A204.1 (cell line): Measurements from ENCODE around the gene RHOT2.
"Not testable (repeated sequence)": the region's sequence is repeated elsewhere in the genome, so short reads cannot be mapped to it uniquely, and the experiment has no call there.

ENCODE experiments used
- FAIRE-seq: peaks from 2 replicates; lab custom pipeline; 2012; peaks lifted over from hg19 to GRCh38; lab: Jason Lieb, UNC

RHOT2 gene

DNA sequence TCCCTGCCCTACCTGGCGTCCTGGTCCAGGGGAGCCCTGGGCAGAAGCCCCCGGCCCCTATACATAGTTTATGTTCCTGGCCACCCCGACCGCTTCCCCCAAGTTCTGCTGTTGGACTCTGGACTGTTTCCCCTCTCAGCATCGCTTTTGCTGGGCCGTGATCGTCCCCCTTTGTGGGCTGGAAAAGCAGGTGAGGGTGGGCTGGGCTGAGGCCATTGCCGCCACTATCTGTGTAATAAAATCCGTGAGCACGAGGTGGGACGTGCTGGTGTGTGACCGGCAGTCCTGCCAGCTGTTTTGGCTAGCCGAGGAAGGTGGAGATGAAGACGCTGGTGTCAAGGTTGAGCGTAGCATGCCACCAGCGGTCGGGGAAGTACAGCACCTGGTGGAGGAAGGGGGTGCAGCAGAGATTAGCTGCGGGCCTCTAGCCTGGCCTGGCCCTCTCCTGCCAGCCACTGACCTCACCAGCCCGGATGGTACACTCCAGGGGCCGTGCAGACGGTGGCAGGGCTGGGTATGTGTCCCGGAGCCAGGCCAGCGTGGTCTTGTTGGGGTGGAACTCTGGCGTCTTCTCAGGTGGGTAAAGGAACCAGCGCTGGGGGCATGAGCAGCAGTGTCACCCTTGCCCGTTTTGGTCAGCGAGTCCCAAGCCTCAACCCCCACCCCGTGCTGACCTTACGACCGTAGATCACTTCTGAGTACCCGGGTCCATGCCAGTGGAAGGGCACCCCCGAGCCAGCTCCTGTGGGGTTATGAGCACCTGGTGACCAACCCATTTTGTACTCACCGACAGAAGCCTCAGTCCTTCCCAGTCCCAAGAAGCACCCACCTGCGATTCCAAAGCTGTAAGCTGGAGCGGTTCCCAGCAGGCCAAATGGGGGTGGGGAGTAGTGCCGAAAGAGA, 14.8 kb downstream of the RHOT2 start:
- no peak for FAIRE-seq

GRCh38 chr16:683396-684070, 15.6 kb downstream of the RHOT2 start:
- FAIRE-seq, result no peak

DNA sequence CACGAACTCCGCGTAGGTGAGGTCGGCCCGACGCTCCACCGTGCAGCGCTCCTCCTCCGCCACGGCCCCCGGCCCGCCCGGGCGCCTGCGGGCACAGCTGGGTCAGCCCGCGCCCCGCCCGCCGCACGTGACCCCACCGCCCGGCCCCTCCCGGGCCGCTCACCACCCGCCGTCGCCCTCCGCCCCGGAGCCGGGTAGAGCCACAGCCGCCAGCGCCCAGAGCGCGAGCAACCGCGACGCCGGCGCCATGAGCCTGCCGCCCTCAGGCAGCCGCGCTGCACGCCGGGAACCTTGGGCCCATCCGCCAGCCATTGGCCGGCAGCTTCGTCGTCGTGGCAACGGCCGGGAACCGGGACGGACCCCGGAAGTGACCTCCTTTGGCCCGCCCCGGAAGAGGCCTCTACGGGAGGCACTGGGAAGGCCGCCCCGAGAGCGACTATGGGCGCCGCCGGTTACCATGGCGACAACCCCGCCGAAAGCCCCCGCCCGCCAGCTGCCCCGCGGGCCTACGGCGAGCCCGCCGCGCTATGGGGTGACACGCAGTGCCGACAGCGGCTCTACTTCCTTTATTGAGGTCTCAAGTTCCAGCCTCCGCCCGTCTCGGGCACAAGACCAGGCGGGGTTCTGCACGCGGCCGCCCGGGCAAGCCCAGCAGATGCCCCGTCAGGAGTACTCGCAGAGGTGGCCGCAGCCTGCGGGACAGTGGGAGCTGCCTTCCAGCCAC, 16.3 kb downstream of the RHOT2 start, which contains the start of gene JMJD8:
TSS of gene JMJD8 (minus strand) at position 264 of the 724 bp plus-strand sequence. CDS start at position 249, 15 bp downstream.
- FAIRE-seq, result no peak

GRCh38 chr16:684961-685696, 17.2 kb downstream of the RHOT2 start:
- FAIRE-seq, result no peak

GRCh38 chr16:685967-686366, 18.0 kb downstream of the RHOT2 start:
- no peak for FAIRE-seq

DNA sequence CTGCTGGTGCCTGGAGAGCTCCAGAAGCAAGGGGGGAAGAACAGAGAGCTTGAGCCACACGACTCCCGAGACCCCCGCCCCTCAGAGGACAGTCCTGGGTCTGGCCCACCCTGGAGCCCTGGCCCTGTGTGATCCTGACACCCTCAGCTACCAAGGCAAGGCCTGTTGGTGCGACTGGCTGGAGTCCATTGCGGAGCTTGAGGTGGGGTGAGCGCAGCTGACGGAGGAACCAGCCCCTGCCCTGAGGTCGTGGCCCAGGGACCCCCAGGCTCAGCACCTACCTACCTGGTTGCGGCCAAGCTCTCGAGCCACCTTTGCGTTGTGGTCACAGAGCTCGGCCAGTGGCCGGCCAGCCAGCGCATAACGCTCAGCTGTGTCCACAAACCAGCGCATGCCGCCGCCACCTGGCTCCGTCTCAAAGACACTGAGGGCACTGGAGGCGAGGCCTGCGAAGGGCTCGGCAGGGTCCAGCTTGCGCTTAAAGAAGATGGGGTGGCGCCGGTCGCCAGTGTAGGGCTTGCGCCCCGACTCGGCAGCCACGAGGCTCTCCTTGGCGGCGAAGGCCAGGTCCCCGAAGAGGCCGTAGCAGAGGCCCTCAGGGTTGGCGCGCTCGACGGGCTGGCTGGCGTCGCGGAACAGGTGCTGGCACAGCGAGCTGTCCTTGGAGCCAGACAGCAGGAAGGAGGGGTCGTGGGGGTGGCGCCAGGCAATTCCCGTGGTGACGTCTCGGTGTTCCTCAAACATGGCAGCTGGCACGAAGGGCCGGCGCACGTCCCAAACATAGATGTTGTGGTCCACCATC, 18.7 kb downstream of the RHOT2 start:
- no peak for FAIRE-seq

DNA sequence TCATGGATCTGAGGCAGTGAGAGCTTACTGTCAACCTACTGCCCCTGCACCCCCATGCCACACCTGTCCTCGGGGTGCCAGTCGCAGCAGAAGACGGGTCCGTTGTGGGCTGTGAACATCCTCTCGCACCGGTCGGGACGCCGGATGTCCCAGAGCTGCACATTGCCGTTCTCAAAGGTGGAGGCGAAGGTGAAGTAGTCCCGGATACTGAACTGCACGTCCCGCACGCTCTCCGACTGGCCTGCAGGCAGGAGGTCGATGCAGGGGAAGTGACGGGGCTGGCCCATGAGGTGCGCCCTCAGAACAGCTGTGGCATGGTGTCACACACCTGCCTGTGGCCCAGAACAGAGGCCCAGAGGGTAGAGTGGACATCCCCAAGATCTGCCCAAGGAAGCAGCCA, 19.6 kb downstream of the RHOT2 start:
- FAIRE-seq, result no peak

DNA sequence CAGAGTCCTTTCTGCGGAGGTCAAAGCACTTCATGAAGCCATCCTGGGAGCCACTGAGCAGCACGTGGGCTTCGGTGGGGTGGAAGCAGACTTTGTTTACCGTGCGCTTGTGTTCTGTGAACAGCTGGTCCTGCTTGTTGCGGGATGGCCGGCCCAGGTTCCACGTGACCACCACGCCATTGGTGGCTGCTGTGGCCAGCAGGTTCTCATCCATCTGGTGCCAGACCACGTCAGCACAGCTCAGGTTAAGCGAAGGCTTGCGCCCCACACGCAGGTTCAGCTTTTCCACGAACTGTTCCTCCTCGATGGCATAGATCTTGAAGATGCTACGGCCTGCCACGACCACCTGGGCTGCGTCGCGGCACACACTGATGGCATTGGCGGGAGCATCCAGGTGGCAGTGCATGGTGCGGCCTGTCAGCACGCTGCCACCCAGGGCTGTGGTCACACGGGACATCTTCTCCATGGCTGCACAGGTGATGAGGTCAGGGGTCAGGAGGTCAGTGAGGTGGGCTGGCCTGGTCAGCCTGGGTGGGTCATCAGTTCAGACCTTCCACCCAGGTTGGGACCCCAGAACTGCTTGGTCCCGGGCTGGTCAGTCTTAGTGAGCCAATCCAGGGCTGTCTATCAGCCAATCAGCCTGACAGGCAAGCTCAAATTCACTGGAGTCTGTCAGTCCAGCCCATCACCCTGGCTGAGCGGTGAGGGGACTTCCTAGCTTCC, 21.4 kb downstream of the RHOT2 start:
- FAIRE-seq, result no peak

DNA sequence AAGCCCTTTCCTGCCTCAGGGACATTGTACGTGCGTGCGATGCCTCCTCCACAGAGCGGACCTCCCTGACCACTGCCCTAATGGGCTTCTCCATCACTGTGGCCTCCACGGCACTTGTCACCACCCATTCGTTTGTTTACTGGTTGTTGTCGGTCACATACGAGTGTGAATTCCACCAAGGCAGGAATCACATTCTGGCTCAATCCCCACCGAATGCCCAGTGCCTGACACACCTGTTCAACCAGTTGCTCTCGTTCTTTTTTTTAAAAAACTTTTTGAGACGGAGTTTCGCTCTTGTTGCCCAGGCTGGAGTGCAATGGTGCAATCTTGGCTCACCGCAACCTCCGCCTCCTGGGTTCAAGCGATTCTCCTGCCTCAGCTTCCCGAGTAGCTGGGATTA, 23.3 kb downstream of the RHOT2 start:
- FAIRE-seq, result not testable (repeated sequence)

DNA sequence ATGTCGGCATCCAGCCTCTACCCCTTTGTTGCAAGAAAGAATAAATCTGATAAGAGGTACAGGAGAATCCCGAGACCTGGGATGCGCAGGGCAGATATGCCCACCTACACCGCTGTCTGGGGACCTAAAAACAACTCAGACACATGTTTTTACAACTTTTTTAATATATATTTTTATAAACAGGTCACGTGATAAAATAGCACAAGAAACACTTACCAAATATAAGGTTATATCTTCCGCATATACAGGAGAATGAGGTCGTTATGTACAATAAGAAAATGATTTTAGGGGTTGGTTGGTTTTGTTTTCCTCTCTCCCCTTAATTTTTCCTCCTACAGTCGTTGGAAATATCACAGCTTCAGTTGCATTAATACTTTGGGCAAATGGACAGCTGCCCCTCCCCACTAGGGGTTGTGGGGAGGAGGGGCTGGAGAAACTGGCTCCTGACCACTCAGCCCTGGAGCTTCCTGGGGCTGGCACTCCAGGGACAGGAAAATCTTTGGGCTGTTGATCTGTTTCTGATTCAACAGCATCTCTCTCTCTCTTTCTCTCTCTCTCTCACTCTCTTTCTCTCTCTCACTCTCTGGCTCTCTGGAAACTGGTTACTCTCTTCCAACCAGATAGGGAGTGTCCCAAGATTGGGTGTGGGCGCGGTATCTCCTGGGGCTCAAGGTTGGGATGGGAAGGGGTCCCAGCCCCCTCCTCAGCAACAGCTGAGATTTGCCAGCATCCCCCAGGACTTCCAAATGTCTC, 24.6 kb downstream of the RHOT2 start:
- no peak for FAIRE-seq

DNA sequence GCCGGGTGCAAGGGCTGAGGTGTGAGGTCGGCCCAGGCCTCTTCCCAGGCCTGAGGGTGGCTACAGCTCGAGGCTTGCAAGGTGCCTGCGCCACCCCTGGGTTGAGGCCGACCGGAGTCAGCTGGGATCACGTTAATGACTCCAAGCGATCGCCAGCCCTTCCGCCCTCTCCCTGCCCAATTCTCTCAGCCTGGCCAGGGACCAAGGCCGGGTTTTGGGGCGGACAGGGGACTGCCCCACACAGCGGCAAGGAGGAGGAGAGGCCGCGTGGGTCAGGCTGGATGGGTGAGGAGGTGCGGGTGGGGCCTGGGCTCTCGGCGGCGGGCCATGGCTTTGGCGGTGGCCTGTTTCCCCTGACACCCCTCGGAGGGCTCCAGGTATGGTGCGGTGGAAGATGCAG, 25.4 kb downstream of the RHOT2 start:
- FAIRE-seq, result no peak

GRCh38 chr16:693766-694165, 25.8 kb downstream of the RHOT2 start:
- no peak for FAIRE-seq

DNA sequence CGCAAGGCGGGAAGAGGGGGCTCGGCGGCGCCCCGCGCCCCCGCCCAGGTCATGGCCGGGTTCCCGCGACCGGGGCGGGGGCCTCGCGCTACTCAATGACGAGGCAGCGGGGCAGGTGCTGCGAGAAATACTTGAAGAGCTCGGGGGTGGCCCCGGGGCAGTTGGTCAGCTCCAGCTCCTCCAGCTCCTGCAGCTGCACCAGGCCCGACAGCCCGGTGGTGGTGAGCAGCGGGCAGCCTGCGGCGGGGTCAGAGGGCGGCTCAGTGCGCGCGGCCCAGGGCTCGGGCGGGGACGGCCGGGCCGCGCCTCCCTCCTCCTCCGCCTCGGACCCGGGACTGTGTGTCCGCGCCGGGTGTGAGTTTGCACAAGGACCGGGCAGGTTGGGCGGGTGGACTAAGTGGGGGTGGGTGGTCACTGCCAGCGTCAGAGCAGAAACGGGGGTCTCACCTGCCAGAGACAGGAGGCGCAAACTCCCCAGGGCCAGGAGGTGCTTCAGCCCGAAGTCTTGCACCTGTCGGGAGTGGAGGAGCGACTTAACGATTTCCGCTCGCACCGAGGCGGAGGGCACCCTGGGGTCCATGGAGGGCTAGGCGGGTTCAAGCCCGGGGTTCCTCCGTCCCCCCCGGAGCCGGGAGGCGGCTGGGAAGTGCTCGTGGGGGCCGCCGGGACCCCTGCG, 26.4 kb downstream of the RHOT2 start:
- FAIRE-seq, result no peak

GRCh38 chr16:694863-695354, 27.0 kb downstream of the RHOT2 start:
- no peak for FAIRE-seq

GRCh38 chr16:695355-696089, 27.6 kb downstream of the RHOT2 start:
- no peak for FAIRE-seq

- no peak for FAIRE-seq
Measured at GRCh38 chr16:698911-699671, 31.2 kb downstream of the RHOT2 start.
